GOT3 (cell line): Measurements from ENCODE around the gene DAPP1.
"Not testable (repeated sequence)": the region's sequence is repeated elsewhere in the genome, so short reads cannot be mapped to it uniquely, and the experiment has no call there.

Source experiments
- DNase-seq: peaks from one replicate; lab custom pipeline; 2025; ENCODE audit warnings: mixed read lengths; lab: John Stamatoyannopoulos, UW

Gene DAPP1

GRCh38 chr4:99824070-99824599 lies 7.5 kb downstream of the DAPP1 start:
- no peak for DNase-seq

GRCh38 chr4:99825272-99825671 lies 8.6 kb downstream of the DAPP1 start:
- DNase-seq: no peak

- no peak for DNase-seq
Observed at GRCh38 chr4:99826016-99826415, 9.4 kb downstream of the DAPP1 start.

GRCh38 chr4:99827454-99827853 lies 10.8 kb downstream of the DAPP1 start:
- DNase-seq: no peak

- no peak for DNase-seq
Observed at GRCh38 chr4:99827857-99828256, 11.2 kb downstream of the DAPP1 start.

- no peak for DNase-seq
Observed at GRCh38 chr4:99828477-99828876, 11.8 kb downstream of the DAPP1 start.

- DNase-seq: not testable (repeated sequence)
Observed at GRCh38 chr4:99830051-99830450, 13.4 kb downstream of the DAPP1 start.

GRCh38 chr4:99832321-99832720 lies 15.7 kb downstream of the DAPP1 start:
- no peak for DNase-seq

- DNase-seq: no peak
Observed at GRCh38 chr4:99832758-99833157, 16.1 kb downstream of the DAPP1 start.

GRCh38 chr4:99833756-99834155 lies 17.1 kb downstream of the DAPP1 start:
- DNase-seq: no peak

- no peak for DNase-seq
Observed at GRCh38 chr4:99834569-99834968, 17.9 kb downstream of the DAPP1 start.

GRCh38 chr4:99835942-99836341 lies 19.3 kb downstream of the DAPP1 start:
- DNase-seq: no peak

- DNase-seq: no peak
Observed at GRCh38 chr4:99838927-99839326, 22.3 kb downstream of the DAPP1 start.

GRCh38 chr4:99841129-99841528 lies 24.5 kb downstream of the DAPP1 start:
- DNase-seq: no peak

GRCh38 chr4:99843413-99843812 lies 26.8 kb downstream of the DAPP1 start:
- DNase-seq: no peak

- DNase-seq: no peak
Observed at GRCh38 chr4:99844048-99844447, 27.4 kb downstream of the DAPP1 start.

GRCh38 chr4:99845179-99845578 lies 28.6 kb downstream of the DAPP1 start:
- no peak for DNase-seq

- no peak for DNase-seq
Observed at GRCh38 chr4:99845708-99846469, 29.3 kb downstream of the DAPP1 start.

GRCh38 chr4:99846891-99847290 lies 30.3 kb downstream of the DAPP1 start:
- no peak for DNase-seq

- no peak for DNase-seq
Observed at GRCh38 chr4:99847362-99847976, 30.8 kb downstream of the DAPP1 start.

- no peak for DNase-seq
Observed at GRCh38 chr4:99848591-99849001, 32.0 kb downstream of the DAPP1 start.

- DNase-seq: no peak
Observed at GRCh38 chr4:99852199-99852749, 35.6 kb downstream of the DAPP1 start.

GRCh38 chr4:99853190-99853589 lies 36.6 kb downstream of the DAPP1 start:
- DNase-seq: no peak
